ENCODE data around the gene GALNT10. TPM values are rescaled to one million over a fixed set of nuclear protein-coding genes. Genes with fewer than 3 reads are reported as not detected.
"Not testable (repeated sequence)": the region's sequence is repeated elsewhere in the genome, so short reads cannot be mapped to it uniquely, and the experiment has no call there.

Gene GALNT10
- total RNA-seq, 4 donors from 2014 or later = 5.7 to 25.2 (median 9.7) TPM

- no peak for TF ChIP-seq POLR2A (IDR thresholded peaks at IDR 0.05)
- TF ChIP-seq, protein P1, sequence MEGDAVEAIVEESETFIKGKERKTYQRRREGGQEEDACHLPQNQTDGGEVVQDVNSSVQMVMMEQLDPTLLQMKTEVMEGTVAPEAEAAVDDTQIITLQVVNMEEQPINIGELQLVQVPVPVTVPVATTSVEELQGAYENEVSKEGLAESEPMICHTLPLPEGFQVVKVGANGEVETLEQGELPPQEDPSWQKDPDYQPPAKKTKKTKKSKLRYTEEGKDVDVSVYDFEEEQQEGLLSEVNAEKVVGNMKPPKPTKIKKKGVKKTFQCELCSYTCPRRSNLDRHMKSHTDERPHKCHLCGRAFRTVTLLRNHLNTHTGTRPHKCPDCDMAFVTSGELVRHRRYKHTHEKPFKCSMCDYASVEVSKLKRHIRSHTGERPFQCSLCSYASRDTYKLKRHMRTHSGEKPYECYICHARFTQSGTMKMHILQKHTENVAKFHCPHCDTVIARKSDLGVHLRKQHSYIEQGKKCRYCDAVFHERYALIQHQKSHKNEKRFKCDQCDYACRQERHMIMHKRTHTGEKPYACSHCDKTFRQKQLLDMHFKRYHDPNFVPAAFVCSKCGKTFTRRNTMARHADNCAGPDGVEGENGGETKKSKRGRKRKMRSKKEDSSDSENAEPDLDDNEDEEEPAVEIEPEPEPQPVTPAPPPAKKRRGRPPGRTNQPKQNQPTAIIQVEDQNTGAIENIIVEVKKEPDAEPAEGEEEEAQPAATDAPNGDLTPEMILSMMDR (IDR thresholded peaks at IDR 0.05) = no peak
- no peak overlapping the region for H3K4me3 ChIP-seq (ENCODE audit: low read depth, poor library complexity, severe bottlenecking)
- WGBS, 2 donors = 84 to 92% methylated on average over 11 of the region's 11 CpGs
- intact Hi-C loops (cut with DNase I; ENCODE audit: low total_unique reads) = no loop called here
- DNase-seq (ENCODE audit: low spot score in 2 of 2) = peak in 1 of 2 donors; percentile 34
Measured at GRCh38 chr5:154352960-154353548, 162.5 kb downstream of the GALNT10 start.

DNA sequence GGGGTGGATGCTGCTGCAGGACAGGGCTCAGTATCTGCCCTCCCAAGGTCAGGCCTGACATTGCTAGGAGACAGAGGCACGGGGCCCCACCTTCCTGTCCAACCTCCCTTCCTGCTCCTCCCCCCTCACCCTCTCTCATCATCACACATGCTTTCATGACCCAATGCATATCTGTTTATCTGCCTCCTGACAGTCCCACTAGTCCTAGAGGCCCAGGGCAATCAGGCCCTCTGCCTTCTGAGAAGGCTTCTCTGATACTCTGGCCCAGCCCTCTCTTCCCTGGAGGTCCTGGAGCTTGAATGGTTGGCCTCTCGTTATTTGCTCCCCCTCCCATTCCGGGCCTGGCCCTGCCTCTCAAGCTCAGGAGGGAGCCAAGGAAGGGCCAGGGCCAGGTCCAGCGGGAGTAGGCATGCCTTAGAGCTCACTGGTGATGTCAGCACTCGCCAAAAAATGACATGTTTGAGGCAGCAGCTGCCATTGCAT is 164.6 kb downstream of the GALNT10 start:
- intact Hi-C loops (cut with DNase I; ENCODE audit: low total_unique reads) = no loop called here
- DNase-seq (ENCODE audit: low spot score in 2 of 2) = peak in 1 of 2 donors; percentile 54
- WGBS, 2 donors = 26 to 37% methylated on average over 5 of the region's 5 CpGs
- TF ChIP-seq POLR2A (IDR thresholded peaks at IDR 0.05) = no peak
- TF ChIP-seq, protein P1 (IDR thresholded peaks at IDR 0.05) = no peak
- H3K4me3 ChIP-seq (ENCODE audit: low read depth, poor library complexity, severe bottlenecking) = no peak overlapping the region

DNA sequence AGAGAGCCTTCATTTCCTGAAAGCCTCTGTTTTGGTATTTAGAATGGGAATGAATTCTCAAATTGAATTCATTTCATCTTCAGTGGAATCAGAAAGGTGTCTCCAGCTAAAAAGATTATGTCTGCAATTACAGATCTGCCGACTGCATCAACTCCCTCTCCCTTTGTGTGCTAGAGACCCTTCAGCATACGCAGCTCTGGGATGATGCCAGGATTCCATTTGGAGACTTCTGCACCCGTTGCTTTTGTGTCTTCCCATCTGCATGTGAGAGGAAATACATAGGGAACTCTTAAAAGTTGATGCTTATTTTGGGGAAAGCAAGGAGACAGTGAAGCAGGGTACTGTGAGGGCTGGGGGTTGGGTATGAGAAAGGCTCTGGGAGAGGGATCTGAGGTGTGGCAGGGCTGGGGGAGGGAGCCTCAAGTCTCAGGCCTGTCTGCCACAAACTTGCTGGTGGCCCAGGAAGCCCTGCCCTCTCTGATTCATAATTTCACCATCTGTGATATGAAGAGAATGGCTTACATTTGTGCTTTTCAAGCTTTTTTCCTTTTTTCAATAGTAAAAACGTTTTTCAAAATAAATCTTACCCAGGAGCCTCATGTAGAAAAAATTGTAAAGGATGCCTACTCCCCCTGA is 165.6 kb downstream of the GALNT10 start:
- peak in 1 of 2 donors; percentile 50 for DNase-seq (ENCODE audit: low spot score in 2 of 2)
- TF ChIP-seq POLR2A (IDR thresholded peaks at IDR 0.05) = no peak
- intact Hi-C loops (cut with DNase I; ENCODE audit: low total_unique reads) = no loop called here
- 49 to 55% methylated on average over 4 of the region's 4 CpGs for whole genome bisulfite sequencing, 2 donors
- H3K4me3 ChIP-seq (ENCODE audit: low read depth, poor library complexity, severe bottlenecking) = no peak overlapping the region

GRCh38 chr5:154356958-154357357 is 166.4 kb downstream of the GALNT10 start:
- intact Hi-C loops (cut with DNase I; ENCODE audit: low total_unique reads) = no loop called here

GRCh38 chr5:154358516-154359220 is 168.1 kb downstream of the GALNT10 start:
- H3K4me3 ChIP-seq (ENCODE audit: low read depth, poor library complexity, severe bottlenecking) = no peak overlapping the region
- WGBS, 2 donors = 89 to 92% methylated on average over 11 of the region's 11 CpGs
- peak in 1 of 2 donors; percentile 58 for DNase-seq (ENCODE audit: low spot score in 2 of 2)
- TF ChIP-seq, protein P1 (IDR thresholded peaks at IDR 0.05) = no peak
- TF ChIP-seq POLR2A (IDR thresholded peaks at IDR 0.05) = no peak
- intact Hi-C loops (cut with DNase I; ENCODE audit: low total_unique reads) = no loop called here

More at GRCh38 chr5:154356958-154357357, 166.4 kb downstream of the GALNT10 start:
- peak in 1 of 2 donors; percentile 3 for DNase-seq (ENCODE audit: low spot score in 2 of 2)
- no peak for TF ChIP-seq POLR2A (IDR thresholded peaks at IDR 0.05)
- TF ChIP-seq, protein P1 (IDR thresholded peaks at IDR 0.05) = no peak
- H3K4me3 ChIP-seq (ENCODE audit: low read depth, poor library complexity, severe bottlenecking) = no peak overlapping the region
- 80 to 91% methylated on average over 3 of the region's 3 CpGs for WGBS, 2 donors

DNA sequence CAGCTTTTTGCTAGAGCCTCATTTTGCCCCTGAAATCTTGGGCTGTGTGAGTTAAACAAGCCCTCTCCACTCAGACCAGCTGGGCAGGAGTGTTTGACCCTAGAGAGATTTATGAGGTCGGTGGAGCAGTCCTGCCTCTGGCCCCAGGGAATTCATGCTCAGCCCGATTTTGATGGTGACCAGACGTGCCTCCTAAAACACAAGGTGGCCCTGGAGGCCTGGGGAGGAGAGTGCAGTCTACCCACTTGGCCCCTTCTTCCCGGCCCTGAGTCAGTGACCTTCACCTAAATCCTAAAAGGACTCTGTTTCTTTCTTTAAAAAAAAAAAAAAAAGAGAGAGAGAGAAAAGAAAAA is 168.7 kb downstream of the GALNT10 start:
- peak in 1 of 2 donors; percentile 39 for DNase-seq (ENCODE audit: low spot score in 2 of 2)
- 76 to 79% methylated on average over 4 of the region's 4 CpGs for WGBS, 2 donors
- intact Hi-C loops (cut with DNase I; ENCODE audit: low total_unique reads) = no loop called here
- TF ChIP-seq, protein P1 (IDR thresholded peaks at IDR 0.05) = no peak
- no peak for TF ChIP-seq POLR2A (IDR thresholded peaks at IDR 0.05)
- H3K4me3 ChIP-seq (ENCODE audit: low read depth, poor library complexity, severe bottlenecking) = no peak overlapping the region

DNA sequence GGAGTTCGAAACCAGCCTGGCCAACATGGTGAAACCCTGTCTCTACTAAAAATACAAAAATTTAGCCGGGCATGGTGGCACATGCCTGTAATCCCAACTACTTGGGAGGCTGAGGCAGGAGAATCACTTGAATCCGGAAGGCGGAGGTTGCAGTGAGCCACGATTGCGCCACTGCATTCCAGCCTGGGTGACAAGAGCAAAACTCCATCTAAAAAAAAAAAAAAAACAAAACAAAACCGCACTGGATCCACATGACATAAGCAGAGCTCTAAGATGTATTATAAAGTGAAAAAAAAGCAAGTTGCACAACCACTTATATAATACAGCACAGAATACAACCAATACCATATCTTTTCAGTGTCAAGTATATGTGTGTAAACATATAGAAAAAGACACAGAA is 169.7 kb downstream of the GALNT10 start:
- DNase-seq (ENCODE audit: low spot score in 2 of 2) = peak in 1 of 2 donors; percentile 46
- intact Hi-C loops (cut with DNase I; ENCODE audit: low total_unique reads); H3K4me3 ChIP-seq (ENCODE audit: low read depth, poor library complexity, severe bottlenecking): not testable (repeated sequence)
- 90 to 92% methylated on average over 7 of the region's 7 CpGs for WGBS, 2 donors

All from lower leg skin (tissue), 4 donors.